Activated CD8-positive, alpha-beta T cell treated with anti-CD3 and anti-CD28 coated beads for 36 hours (primary cell): ENCODE results near the gene PITPNM1. TPM values are rescaled to one million over a fixed set of nuclear protein-coding genes. Genes with fewer than 3 reads are reported as not detected.

Experiments used
- ATAC-seq: fragments of 200-7000 bp; cut with Tn5 transposase; one replicate; pipeline ENCODE4 v1.10.0; 2021; ENCODE audit warnings: mild to moderate bottlenecking, moderate library complexity
- CTCF ChIA-PET: fragments of 350-600 bp; sonication (Branson Sonifier 250); formaldehyde crosslinking; loops from one replicate; lab custom pipeline; 2021; ENCODE audit warnings: antibody characterized with exemption; lab: Charles Lee
- POLR2A ChIA-PET: fragments of 350-600 bp; sonication (Branson Sonifier 250); formaldehyde crosslinking; loops from one replicate; lab custom pipeline; 2021; ENCODE audit warnings: antibody characterized with exemption; lab: Charles Lee
- DNase-seq: peaks from one replicate; pipeline ENCODE4 v3.0.0-alpha.2; 2020
- H3K27ac Mint-ChIP-seq: one replicate; pipeline ENCODE4 v1.8.0; 2021; ENCODE audit warnings: mild to moderate bottlenecking, mixed read lengths
- H3K27me3 Mint-ChIP-seq: one replicate; pipeline ENCODE4 v1.8.0; 2021; ENCODE audit warnings: mixed read lengths
- H3K36me3 Mint-ChIP-seq: one replicate; pipeline ENCODE4 v1.8.0; 2021; ENCODE audit warnings: low read depth, mixed read lengths
- H3K4me1 Mint-ChIP-seq: one replicate; pipeline ENCODE4 v1.8.0; 2021; ENCODE audit warnings: low read depth, mixed read lengths
- H3K4me3 Mint-ChIP-seq: one replicate; pipeline ENCODE4 v1.8.0; 2021; ENCODE audit warnings: mild to moderate bottlenecking, moderate library complexity, mixed read lengths
- H3K9me3 Mint-ChIP-seq: one replicate; pipeline ENCODE4 v1.8.0; 2021; ENCODE audit warnings: mixed read lengths
- CTCF ChIP-seq: fragments of 200-600 bp; IDR thresholded peaks from one replicate; pipeline ENCODE4 v1.8.0; 2022; ENCODE audit warnings: antibody characterized with exemption, mild to moderate bottlenecking
- intact Hi-C: fragments of 100-400 bp; cut with micrococcal nuclease; formaldehyde crosslinking; loops from one replicate; pipeline ENCODE4 v1.10.0; 2022
- total RNA-seq, 2 experiments: library from RNA; stranded (reverse); gene quantifications; one replicate each; pipeline ENCODE4 v1.2.3, GENCODE V29; 2021

The PITPNM1 gene
- total RNA-seq, 2 experiments from 2014 or later, result 87.8 to 88.1 TPM

- intact Hi-C loops, result no loop called here
- Mint-ChIP-seq H3K36me3 (peaks cover 16% of the 10 kb centered on the region), H3K27ac (no peak overlapping the region)
These were observed 9.7 kb downstream of the PITPNM1 start for GRCh38 chr11:67495234-67496005.

DNA sequence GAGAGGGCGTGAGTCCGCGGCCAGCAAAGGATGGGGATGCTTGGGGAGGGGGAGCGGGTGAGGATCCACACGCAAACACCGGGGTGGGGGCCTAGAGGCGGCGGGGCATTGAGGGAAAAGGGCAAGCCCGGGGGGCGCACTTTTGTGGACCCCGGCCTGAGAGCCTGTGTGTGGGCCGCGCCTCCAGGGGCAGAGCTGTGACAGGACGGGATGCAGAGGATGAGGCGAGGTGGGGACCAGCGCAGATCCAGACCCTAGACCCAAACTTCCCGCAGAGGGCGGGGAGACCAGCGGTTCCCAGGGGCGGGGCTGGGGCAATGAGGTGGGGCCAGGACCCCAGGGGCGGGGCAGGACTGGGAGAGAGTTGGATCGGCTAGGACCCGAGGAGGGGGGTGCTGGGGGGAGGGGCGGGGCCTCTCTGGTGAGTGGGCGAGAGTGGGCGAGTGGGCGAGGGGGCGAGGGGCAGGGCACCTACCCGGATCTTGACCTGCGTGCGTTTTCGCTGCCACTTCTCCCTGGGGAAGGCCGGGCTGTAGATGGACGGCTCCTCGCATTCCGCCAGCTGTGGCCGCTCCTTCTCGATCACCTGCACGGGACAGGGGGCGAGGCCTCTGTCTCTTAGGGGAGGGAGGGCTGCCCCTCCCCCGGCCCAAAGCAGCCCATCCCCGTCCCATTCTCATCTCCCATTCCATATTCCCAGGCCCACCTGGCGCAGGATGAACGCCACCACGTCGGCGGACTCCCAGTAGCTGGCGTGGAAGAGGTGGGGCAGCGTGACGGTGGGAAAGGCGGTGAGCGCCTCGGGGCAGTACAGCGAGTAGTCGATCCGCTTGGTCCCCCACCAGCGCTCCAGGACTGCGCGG lies 10.6 kb downstream of the PITPNM1 start:
- peaks cover 17% of the 10 kb centered on the region for H3K36me3 Mint-ChIP-seq
- CTCF ChIA-PET, result no interaction called here

More at GRCh38 chr11:67495234-67496005, 9.7 kb downstream of the PITPNM1 start:
- peaks cover 2% of the 10 kb centered on the region for H3K4me1 Mint-ChIP-seq
- no peak for TF ChIP-seq CTCF
- no peak for ATAC-seq
- DNase-seq, result no peak
- H3K9me3 Mint-ChIP-seq, result no peaks in the 10 kb centered on the region
- no peaks in the 10 kb centered on the region for H3K27me3 Mint-ChIP-seq
- no peak overlapping the region for H3K4me3 Mint-ChIP-seq
- CTCF ChIA-PET, result interaction anchor here (1.4 kb wide), 1 partner anchor 144 kb away, joined by 3 read pairs; no protein-coding TSS in a partner anchor
- POLR2A ChIA-PET, result interaction anchor here (1.4 to 1.6 kb wide), 2 partner anchors 10 to 11 kb away, joined by 4 to 5 read pairs; partner anchors contain the start of gene PITPNM1

DNA sequence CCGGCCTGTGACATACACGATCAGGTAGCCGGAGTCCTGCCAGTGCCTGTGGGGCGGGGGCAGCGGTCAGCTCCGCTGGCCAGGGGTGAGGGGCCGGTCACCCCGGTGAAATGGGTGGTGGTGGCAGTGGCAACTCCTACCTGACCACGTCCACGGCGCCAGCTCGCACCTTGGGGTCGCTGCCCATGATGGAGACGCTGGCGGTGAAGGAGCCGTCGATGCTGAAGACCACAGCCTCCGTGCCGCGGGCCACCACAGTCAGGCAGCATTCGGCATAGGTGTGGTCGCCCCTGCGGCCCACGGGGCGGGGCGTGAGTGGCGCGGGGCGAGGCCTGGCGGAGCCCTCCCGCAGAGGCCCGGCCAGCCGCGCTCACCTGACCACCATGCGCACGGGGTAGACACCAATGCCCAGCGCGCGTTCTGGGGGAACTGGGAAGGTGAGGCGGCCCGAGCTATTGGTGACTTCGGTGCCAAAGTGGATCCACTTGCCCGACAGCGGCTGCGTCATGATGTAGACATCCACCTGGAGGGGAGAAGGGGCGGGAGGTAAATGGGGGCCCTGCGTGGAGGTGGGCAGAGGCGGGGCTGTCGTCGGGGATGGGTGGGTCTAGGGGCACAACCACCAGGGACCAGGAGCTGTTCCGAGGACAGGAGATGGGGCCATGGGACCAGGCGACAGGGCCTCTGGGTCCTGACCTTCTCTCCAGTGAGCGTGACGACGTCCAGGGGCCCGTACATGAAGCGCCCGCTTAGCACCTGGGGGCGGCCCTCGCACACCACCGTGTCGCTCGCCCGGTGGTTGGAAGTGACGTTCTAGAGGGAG lies 11.4 kb downstream of the PITPNM1 start:
- ChIA-PET POLR2A (interaction anchor here (0.8 to 10.7 kb wide), 4 partner anchors 9 to 152 kb away, joined by 4 to 108 read pairs (median 4); partner anchors contain the start of gene PITPNM1), CTCF (no interaction called here)
- TF ChIP-seq CTCF, result no peak
- ATAC-seq, result no peak
- Mint-ChIP-seq H3K27ac (no peak overlapping the region), H3K4me1 (peaks cover 11% of the 10 kb centered on the region), H3K4me3 (no peak overlapping the region), H3K27me3 (no peaks in the 10 kb centered on the region), H3K36me3 (peaks cover 18% of the 10 kb centered on the region), H3K9me3 (no peaks in the 10 kb centered on the region)
- no peak for DNase-seq
- intact Hi-C loops, result no loop called here

More for the DNA sequence above, 10.6 kb downstream of the PITPNM1 start:
- no peak for ATAC-seq
- intact Hi-C loops, result no loop called here
- Mint-ChIP-seq H3K27ac (no peak overlapping the region), H3K4me1 (peaks cover 5% of the 10 kb centered on the region), H3K4me3 (no peak overlapping the region), H3K27me3 (no peaks in the 10 kb centered on the region), H3K9me3 (no peaks in the 10 kb centered on the region)
- DNase-seq, result no peak
- POLR2A ChIA-PET, result interaction anchor here (1.4 to 1.6 kb wide), 2 partner anchors 11 kb away, joined by 4 to 5 read pairs; partner anchors contain the start of gene PITPNM1
- no peak for TF ChIP-seq CTCF

DNA sequence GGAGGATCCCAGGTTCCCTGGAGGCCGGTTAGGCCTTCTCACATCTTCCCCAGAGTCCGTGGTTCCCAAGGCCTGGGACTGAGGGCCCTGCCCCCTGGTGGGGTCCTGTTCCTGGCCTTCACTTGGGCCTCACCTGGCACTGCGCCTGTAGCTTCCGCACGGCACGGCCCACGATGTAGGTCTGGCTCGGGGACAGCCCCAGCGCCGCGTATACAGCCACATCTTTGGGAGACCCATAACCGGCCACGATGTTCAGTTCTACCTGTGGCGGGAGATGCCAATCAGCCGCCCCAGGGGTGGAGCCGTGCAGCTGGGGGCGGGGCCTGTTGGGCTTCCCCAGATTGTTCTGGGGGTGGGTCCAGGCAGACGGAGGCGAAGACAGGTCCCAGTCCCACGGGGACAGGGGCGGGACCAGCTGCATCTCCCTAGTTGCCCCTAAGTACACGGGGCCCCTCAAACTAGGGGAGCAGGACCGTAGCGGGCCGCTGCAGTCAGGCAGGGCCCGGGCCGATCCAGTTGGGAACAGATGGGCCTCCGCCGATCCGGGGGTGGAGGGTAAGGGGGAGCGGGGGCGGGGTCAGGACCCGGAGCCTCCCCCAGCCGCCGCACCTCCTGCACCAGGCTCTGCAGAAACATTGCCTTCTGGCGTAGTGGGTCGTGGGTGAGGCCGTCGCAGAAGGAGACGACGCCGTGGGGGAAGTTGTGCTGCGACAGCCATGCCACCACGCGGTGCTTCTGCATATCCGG lies 12.2 kb downstream of the PITPNM1 start:
- ATAC-seq, result peak; percentile 32
- DNase-seq, result no peak
- TF ChIP-seq CTCF, result no peak
- POLR2A ChIA-PET, result interaction anchor here (0.8 to 10.7 kb wide), 6 partner anchors 8 to 151 kb away, joined by 3 to 108 read pairs (median 4); partner anchors contain the start of genes NUDT8, PITPNM1 and PTPRCAP
- peaks cover 26% of the 10 kb centered on the region for H3K36me3 Mint-ChIP-seq
- no peaks in the 10 kb centered on the region for H3K27me3 Mint-ChIP-seq
- no peaks in the 10 kb centered on the region for H3K9me3 Mint-ChIP-seq
- peaks cover 19% of the 10 kb centered on the region for H3K4me1 Mint-ChIP-seq
- intact Hi-C loops, result no loop called here
- CTCF ChIA-PET, result interaction anchor here (1.9 kb wide), 1 partner anchor 13 kb away, joined by 4 read pairs; the partner anchor contains the start of gene PITPNM1
- H3K27ac Mint-ChIP-seq, result peak overlapping the region; percentile 13
- no peak overlapping the region for H3K4me3 Mint-ChIP-seq
